Natural killer cell (primary cell): ENCODE measurements around the gene OR2B2. TPM values are rescaled to one million over a fixed set of nuclear protein-coding genes. Genes with fewer than 3 reads are reported as not detected.
"Not testable (repeated sequence)": the region's sequence is repeated elsewhere in the genome, so short reads cannot be mapped to it uniquely, and the experiment has no call there.

Experiments used
- ATAC-seq, 3 donors: fragments of 150-1000 bp in 2 of 3; fragments of 200-7000 bp in 1 of 3; cut with Tn5 transposase; 1 replicate in 1 of 3; 2 replicates in 2 of 3; pipeline ENCODE4 v1.10.0; 2021; ENCODE audit warnings: mild to moderate bottlenecking in 2 of 3, moderate library complexity in 2 of 3
- DNase-seq, 2 donors: peaks; one replicate each; pipeline versions ENCODE4 v3.0.0 to v3.0.0-alpha.2; 2013 to 2021; ENCODE audit warnings: mixed read lengths in 1 of 2
- H3K27ac ChIP-seq: one replicate; pipeline ENCODE4 v1.5.1; 2013; ENCODE audit warnings: mild to moderate bottlenecking, low read length
- H3K27me3 ChIP-seq: one replicate; pipeline ENCODE4 v1.6.1; 2013; ENCODE audit warnings: low read length; ENCODE audit not compliant: control insufficient read depth, insufficient read depth
- H3K36me3 ChIP-seq: one replicate; pipeline ENCODE4 v1.6.1; 2013; ENCODE audit warnings: low read length; ENCODE audit not compliant: control insufficient read depth, insufficient read depth
- H3K4me1 ChIP-seq: one replicate; pipeline ENCODE4 v1.6.1; 2013; ENCODE audit warnings: low read length; ENCODE audit not compliant: control insufficient read depth, insufficient read depth
- H3K4me3 ChIP-seq: one replicate; pipeline ENCODE4 v1.5.1; 2013; ENCODE audit warnings: low read length
- H3K9me3 ChIP-seq: one replicate; pipeline ENCODE4 v1.6.1; 2013; ENCODE audit warnings: low read length; ENCODE audit not compliant: control insufficient read depth, insufficient read depth
- H3K27ac Mint-ChIP-seq, 2 donors: one replicate each; pipeline ENCODE4 v1.8.0; 2022; ENCODE audit warnings: mild to moderate bottlenecking in 2 of 2, mixed read lengths in 2 of 2, moderate library complexity in 1 of 2
- H3K27me3 Mint-ChIP-seq, 2 donors: one replicate each; pipeline ENCODE4 v1.8.0; 2022; ENCODE audit warnings: low read depth in 2 of 2, mixed read lengths in 2 of 2
- H3K36me3 Mint-ChIP-seq: one replicate; pipeline ENCODE4 v1.8.0; 2022; ENCODE audit warnings: mixed read lengths
- H3K4me1 Mint-ChIP-seq, 2 donors: one replicate each; pipeline ENCODE4 v1.8.0; 2022; ENCODE audit warnings: mixed read lengths in 2 of 2
- H3K4me3 Mint-ChIP-seq: one replicate; pipeline ENCODE4 v1.8.0; 2022; ENCODE audit warnings: mild to moderate bottlenecking, moderate library complexity, mixed read lengths
- H3K9me3 Mint-ChIP-seq, 2 donors: one replicate each; pipeline ENCODE4 v1.8.0; 2022; ENCODE audit warnings: mixed read lengths in 2 of 2
- CTCF ChIP-seq: fragments of 200-600 bp; IDR thresholded peaks from one replicate; pipeline ENCODE4 v1.8.0; 2022; ENCODE audit warnings: antibody characterized with exemption
- WGBS: methylation state at CpG from one replicate; pipeline ENCODE4 v1.1.7; 2013; ENCODE audit warnings: missing lambda C conversion rate; ENCODE audit not compliant: insufficient coverage; 5-methylcytosine and 5-hydroxymethylcytosine counted together
- intact Hi-C: fragments of 100-400 bp; cut with micrococcal nuclease; formaldehyde crosslinking; loops from one replicate; pipeline ENCODE4 v1.14.2; 2022
- total RNA-seq, 4 donors: library from RNA; stranded (reverse); fragments of 120-200 nt in 1 of 4; gene quantifications; one replicate each; pipeline versions ENCODE4 v1.2.3 to v1.2.4, GENCODE V29; 2013 to 2022

Gene OR2B2
- total RNA-seq, 3 donors from 2014 or later (not counting 1 experiment from before 2014, with no cell fraction given), result not detected

DNA sequence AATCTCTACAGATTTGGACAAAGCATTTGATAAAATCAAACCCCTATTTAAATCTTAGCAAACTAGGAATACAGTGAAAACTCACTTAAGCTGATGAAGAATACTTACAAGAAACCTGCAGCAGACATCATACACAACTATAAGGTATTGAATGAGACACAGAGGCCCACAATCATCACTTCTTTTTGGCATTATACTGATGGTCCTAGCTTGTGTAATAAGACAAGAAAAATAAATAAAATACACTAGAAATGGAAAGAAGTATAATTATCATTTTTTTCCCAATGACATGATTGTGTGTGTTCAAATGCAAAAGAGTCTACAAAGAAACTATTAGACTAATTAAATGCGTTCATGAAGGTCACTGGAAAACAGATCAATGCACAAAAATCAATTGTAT lies 36.0 kb upstream of the OR2B2 start:
- no peaks in the 10 kb centered on the region for H3K4me1 ChIP-seq
- ATAC-seq, result no peak
- no peaks in the 10 kb centered on the region for H3K36me3 ChIP-seq
- H3K4me3 Mint-ChIP-seq, result no peak overlapping the region
- TF ChIP-seq CTCF, result no peak
- no peaks in the 10 kb centered on the region for H3K9me3 ChIP-seq
- H3K27ac Mint-ChIP-seq, result no peak overlapping the region
- intact Hi-C loops, result no loop called here
- peaks cover 0 to 2% of the 10 kb centered on the region in 2 donors for H3K9me3 Mint-ChIP-seq
- H3K27ac ChIP-seq, result no peak overlapping the region
- H3K4me1 Mint-ChIP-seq, result no peaks in the 10 kb centered on the region
- DNase-seq, result no peak
- H3K27me3 Mint-ChIP-seq, result peaks cover 15 to 57% of the 10 kb centered on the region in 2 donors
- no peak overlapping the region for H3K4me3 ChIP-seq
- WGBS, result no CpG with 5 or more reads among the region's 1 CpG
- H3K27me3 ChIP-seq, result peaks cover 8% of the 10 kb centered on the region
- no peaks in the 10 kb centered on the region for H3K36me3 Mint-ChIP-seq

- H3K4me3 Mint-ChIP-seq, H3K4me3 ChIP-seq, H3K36me3 Mint-ChIP-seq, H3K36me3 ChIP-seq, intact Hi-C loops, H3K4me1 ChIP-seq, H3K9me3 ChIP-seq, ATAC-seq, H3K27ac Mint-ChIP-seq, H3K27ac ChIP-seq, DNase-seq, H3K9me3 Mint-ChIP-seq, H3K4me1 Mint-ChIP-seq, H3K27me3 ChIP-seq: not testable (repeated sequence)
- H3K27me3 Mint-ChIP-seq, result peaks cover 35 to 72% of the 10 kb centered on the region in 2 donors
- WGBS, result 64% methylated on average over 6 of the region's 6 CpGs
Measured at GRCh38 chr6:27943072-27943471, 30.9 kb upstream of the OR2B2 start.

DNA sequence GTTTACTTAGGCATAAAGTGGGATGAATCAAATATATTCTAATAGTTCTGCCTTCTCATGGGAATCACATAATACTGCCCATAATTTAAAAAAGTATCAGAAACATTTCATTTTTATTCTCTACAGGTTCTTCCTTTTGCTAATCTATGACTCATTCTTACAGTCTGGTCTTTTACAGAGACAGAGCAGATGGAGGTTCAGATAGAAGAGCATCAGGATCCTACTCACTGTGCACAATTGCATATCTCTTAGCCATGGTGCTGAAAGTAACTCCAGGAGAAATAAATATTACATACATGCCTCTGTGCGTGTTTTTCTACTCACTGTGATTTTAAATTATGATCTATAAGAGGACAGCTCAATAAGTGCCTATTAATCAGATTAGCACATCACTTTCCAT lies 28.6 kb upstream of the OR2B2 start:
- Histone ChIP-seq H3K9me3 (no peaks in the 10 kb centered on the region), H3K4me3 (no peak overlapping the region), H3K36me3 (no peaks in the 10 kb centered on the region), H3K27me3 (peaks cover 6% of the 10 kb centered on the region), H3K27ac (no peak overlapping the region), H3K4me1 (no peaks in the 10 kb centered on the region)
- 100% methylated on average over 1 of the region's 1 CpG for WGBS
- Mint-ChIP-seq H3K4me3 (no peak overlapping the region), H3K36me3 (peaks cover 7% of the 10 kb centered on the region), H3K4me1 (no peaks in the 10 kb centered on the region), H3K27me3 (peaks cover 33 to 61% of the 10 kb centered on the region in 2 donors), H3K9me3 (no peaks in the 10 kb centered on the region), H3K27ac (no peak overlapping the region)
- DNase-seq (no peak), ATAC-seq (no peak)
- intact Hi-C loops, result no loop called here
- TF ChIP-seq CTCF, result no peak

GRCh38 chr6:27931209-27931608 lies 19.0 kb upstream of the OR2B2 start:
- H3K4me1 Mint-ChIP-seq, result no peaks in the 10 kb centered on the region
- H3K9me3 ChIP-seq, result no peaks in the 10 kb centered on the region
- no peak overlapping the region for H3K4me3 Mint-ChIP-seq
- TF ChIP-seq CTCF, result no peak
- ATAC-seq (no peak), DNase-seq (no peak)
- no peaks in the 10 kb centered on the region for H3K36me3 Mint-ChIP-seq
- peaks cover 15 to 36% of the 10 kb centered on the region in 2 donors for H3K27me3 Mint-ChIP-seq
- no peak overlapping the region for H3K4me3 ChIP-seq
- intact Hi-C loops, result no loop called here
- no peaks in the 10 kb centered on the region for H3K36me3 ChIP-seq
- no CpG with 5 or more reads among the region's 2 CpGs for WGBS
- peaks cover 9% of the 10 kb centered on the region for H3K27me3 ChIP-seq
- peaks cover 0 to 2% of the 10 kb centered on the region in 2 donors for H3K9me3 Mint-ChIP-seq
- H3K27ac Mint-ChIP-seq, result no peak overlapping the region
- no peak overlapping the region for H3K27ac ChIP-seq
- H3K4me1 ChIP-seq, result no peaks in the 10 kb centered on the region

DNA sequence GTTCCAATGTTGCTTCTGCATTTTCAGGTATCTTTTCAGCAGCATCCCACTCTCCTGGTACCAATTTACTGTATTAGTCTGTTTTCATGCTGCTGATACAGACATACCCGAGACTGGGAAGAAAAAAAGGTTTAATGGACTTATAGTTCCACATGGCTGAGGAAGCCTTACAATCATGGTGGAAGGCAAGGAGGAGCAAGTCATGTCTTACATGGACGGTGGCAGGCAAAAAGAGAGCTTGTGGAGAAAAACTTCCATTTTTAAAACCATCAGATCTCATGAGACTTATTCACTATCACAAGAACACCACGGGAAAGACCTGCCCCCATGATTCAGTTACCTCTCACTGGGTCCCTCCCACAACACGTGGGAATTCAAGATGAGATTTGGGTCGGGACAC lies 17.7 kb upstream of the OR2B2 start:
- ATAC-seq, H3K27ac ChIP-seq, intact Hi-C loops, H3K27ac Mint-ChIP-seq, DNase-seq, H3K4me1 ChIP-seq, H3K27me3 ChIP-seq, H3K36me3 ChIP-seq, H3K4me1 Mint-ChIP-seq, H3K4me3 Mint-ChIP-seq, H3K9me3 Mint-ChIP-seq, H3K9me3 ChIP-seq, H3K4me3 ChIP-seq, H3K36me3 Mint-ChIP-seq: not testable (repeated sequence)
- H3K27me3 Mint-ChIP-seq, result peaks cover 15 to 34% of the 10 kb centered on the region in 2 donors
- 89% methylated on average over 5 of the region's 5 CpGs for WGBS

DNA sequence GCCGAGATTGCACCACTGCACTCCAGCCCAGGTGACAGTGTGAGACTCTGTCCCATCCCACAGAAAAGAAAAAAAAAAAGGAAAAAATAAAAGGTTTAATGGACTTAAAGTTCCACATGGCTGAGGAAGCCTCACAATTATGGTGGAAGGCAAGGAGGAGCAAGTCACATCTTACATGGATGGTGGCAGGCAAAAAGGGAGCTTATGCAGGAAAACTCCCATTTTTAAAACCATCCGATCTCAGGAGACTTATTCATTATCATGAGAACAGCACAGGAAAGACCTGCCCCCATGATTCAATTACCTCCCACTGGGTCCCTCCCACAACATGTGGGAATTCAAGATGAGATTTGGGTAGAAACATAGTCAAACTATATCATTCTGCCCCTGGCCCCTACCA lies 15.8 kb upstream of the OR2B2 start:
- H3K36me3 ChIP-seq, H3K4me3 Mint-ChIP-seq, H3K27ac Mint-ChIP-seq, H3K9me3 Mint-ChIP-seq, H3K4me1 Mint-ChIP-seq, H3K4me3 ChIP-seq, ATAC-seq, H3K27ac ChIP-seq, H3K4me1 ChIP-seq, DNase-seq, H3K27me3 ChIP-seq, H3K9me3 ChIP-seq, H3K36me3 Mint-ChIP-seq, intact Hi-C loops: not testable (repeated sequence)
- peaks cover 15 to 26% of the 10 kb centered on the region in 2 donors for H3K27me3 Mint-ChIP-seq
- WGBS, result 96% methylated on average over 2 of the region's 2 CpGs
